ENCODE results near the gene FAM149B1. TPM values are rescaled to one million over a fixed set of nuclear protein-coding genes. Genes with fewer than 3 reads are reported as not detected.
"Not testable (repeated sequence)": the region's sequence is repeated elsewhere in the genome, so short reads cannot be mapped to it uniquely, and the experiment has no call there.

Gene FAM149B1
- total RNA-seq, 2 donors from 2014 or later, result 9.0 to 13.1 TPM

- H3K4me3 ChIP-seq, result no peak overlapping the region
- TF ChIP-seq CTCF (IDR thresholded peaks at IDR 0.05), result no peak
- H3K4me1 ChIP-seq (ENCODE audit: control insufficient read depth in 1 of 2, low read depth in 2 of 2), result no peaks in the 10 kb centered on the region
- ATAC-seq (ENCODE audit: insufficient number of reproducible peaks, low FRiP score, low read depth), result no peak
- DNase-seq (ENCODE audit: low spot score), result no peak
- peaks cover 48% of the 10 kb centered on the region for H3K36me3 ChIP-seq
- H3K27ac ChIP-seq, result no peak overlapping the region
- no peaks in the 10 kb centered on the region for H3K27me3 ChIP-seq (replicated peaks; ENCODE audit: insufficient read depth)
- H3K9me3 ChIP-seq, result no peaks in the 10 kb centered on the region
Measured at GRCh38 chr10:73131913-73132686, 35.8 kb upstream of the FAM149B1 start.

GRCh38 chr10:73134727-73135126 lies 33.2 kb upstream of the FAM149B1 start:
- Histone ChIP-seq H3K36me3 (peaks cover 58% of the 10 kb centered on the region), H3K4me1 (ENCODE audit: control insufficient read depth in 1 of 2, low read depth in 2 of 2) (no peaks in the 10 kb centered on the region), H3K27ac (no peak overlapping the region), H3K9me3 (no peaks in the 10 kb centered on the region), H3K27me3 (replicated peaks; ENCODE audit: insufficient read depth) (no peaks in the 10 kb centered on the region), H3K4me3 (no peak overlapping the region)
- ATAC-seq (ENCODE audit: insufficient number of reproducible peaks, low FRiP score, low read depth) (no peak), DNase-seq (ENCODE audit: low spot score) (no peak)
- TF ChIP-seq CTCF (IDR thresholded peaks at IDR 0.05), result no peak

GRCh38 chr10:73136627-73137026 lies 31.3 kb upstream of the FAM149B1 start:
- Histone ChIP-seq H3K4me1 (ENCODE audit: control insufficient read depth in 1 of 2, low read depth in 2 of 2) (no peaks in the 10 kb centered on the region), H3K4me3 (no peak overlapping the region), H3K27me3 (replicated peaks; ENCODE audit: insufficient read depth) (no peaks in the 10 kb centered on the region), H3K27ac (no peak overlapping the region), H3K36me3 (peaks cover 62% of the 10 kb centered on the region), H3K9me3 (no peaks in the 10 kb centered on the region)
- DNase-seq (ENCODE audit: low spot score) (no peak), ATAC-seq (ENCODE audit: insufficient number of reproducible peaks, low FRiP score, low read depth) (no peak)
- no peak for TF ChIP-seq CTCF (IDR thresholded peaks at IDR 0.05)

DNA sequence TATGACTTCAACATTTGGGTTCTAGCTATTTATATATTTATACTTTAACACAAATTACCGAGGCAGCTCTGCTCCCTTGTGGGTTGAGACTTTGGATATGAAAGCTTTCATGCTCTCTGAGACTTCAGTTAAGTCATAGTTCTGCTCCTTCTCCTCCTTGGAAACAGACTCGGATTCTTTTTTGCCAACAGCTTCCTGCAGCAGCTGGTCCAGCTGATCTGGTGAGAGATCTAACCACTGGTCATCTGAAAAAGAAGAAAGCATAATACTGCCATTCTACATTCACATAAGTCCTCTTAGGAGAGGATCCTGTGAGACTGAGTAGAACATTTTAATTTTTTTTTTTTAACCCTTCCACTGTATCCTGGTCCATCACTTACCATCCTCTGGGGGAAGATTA lies 28.7 kb upstream of the FAM149B1 start:
- no peaks in the 10 kb centered on the region for H3K4me1 ChIP-seq (ENCODE audit: control insufficient read depth in 1 of 2, low read depth in 2 of 2)
- no peak overlapping the region for H3K4me3 ChIP-seq
- peaks cover 61% of the 10 kb centered on the region for H3K36me3 ChIP-seq
- no peaks in the 10 kb centered on the region for H3K27me3 ChIP-seq (replicated peaks; ENCODE audit: insufficient read depth)
- ATAC-seq (ENCODE audit: insufficient number of reproducible peaks, low FRiP score, low read depth) (no peak), DNase-seq (ENCODE audit: low spot score) (no peak)
- H3K27ac ChIP-seq, result no peak overlapping the region
- no peaks in the 10 kb centered on the region for H3K9me3 ChIP-seq
- no peak for TF ChIP-seq CTCF (IDR thresholded peaks at IDR 0.05)

DNA sequence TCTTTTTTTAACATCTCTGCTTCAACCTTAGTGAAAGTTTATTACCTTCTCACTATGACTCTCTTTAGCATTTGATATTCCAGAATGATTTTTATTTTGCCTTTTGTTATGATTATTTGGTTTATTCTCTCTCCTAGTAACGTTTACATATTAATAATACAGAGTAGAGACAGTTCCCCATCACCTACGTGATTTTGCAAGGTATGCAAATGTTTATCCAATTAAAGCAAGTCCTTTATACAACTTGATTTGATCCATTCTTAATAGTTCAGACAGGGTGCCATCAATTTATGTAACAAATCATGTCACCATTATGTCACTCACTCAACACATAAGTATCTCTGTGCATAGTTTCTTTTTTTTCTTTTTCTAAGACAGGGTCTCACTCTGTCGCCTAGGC lies 26.3 kb upstream of the FAM149B1 start:
- ATAC-seq (ENCODE audit: insufficient number of reproducible peaks, low FRiP score, low read depth), result no peak
- Histone ChIP-seq H3K27me3 (replicated peaks; ENCODE audit: insufficient read depth) (no peaks in the 10 kb centered on the region), H3K4me1 (ENCODE audit: control insufficient read depth in 1 of 2, low read depth in 2 of 2) (no peaks in the 10 kb centered on the region), H3K9me3 (no peaks in the 10 kb centered on the region), H3K4me3 (no peak overlapping the region), H3K36me3 (peaks cover 64% of the 10 kb centered on the region), H3K27ac (no peak overlapping the region)
- DNase-seq (ENCODE audit: low spot score), result no peak
- TF ChIP-seq CTCF (IDR thresholded peaks at IDR 0.05), result no peak

- H3K36me3 ChIP-seq, result peaks cover 36% of the 10 kb centered on the region
- H3K4me1 ChIP-seq (ENCODE audit: control insufficient read depth in 1 of 2, low read depth in 2 of 2); H3K9me3 ChIP-seq; H3K4me3 ChIP-seq; H3K27ac ChIP-seq; H3K27me3 ChIP-seq (replicated peaks; ENCODE audit: insufficient read depth); DNase-seq (ENCODE audit: low spot score); ATAC-seq (ENCODE audit: insufficient number of reproducible peaks, low FRiP score, low read depth): not testable (repeated sequence)
Measured at GRCh38 chr10:73150633-73151413, 17.1 kb upstream of the FAM149B1 start.
